ENCODE measurements around the gene DNAJC16.

Gene DNAJC16

DNA sequence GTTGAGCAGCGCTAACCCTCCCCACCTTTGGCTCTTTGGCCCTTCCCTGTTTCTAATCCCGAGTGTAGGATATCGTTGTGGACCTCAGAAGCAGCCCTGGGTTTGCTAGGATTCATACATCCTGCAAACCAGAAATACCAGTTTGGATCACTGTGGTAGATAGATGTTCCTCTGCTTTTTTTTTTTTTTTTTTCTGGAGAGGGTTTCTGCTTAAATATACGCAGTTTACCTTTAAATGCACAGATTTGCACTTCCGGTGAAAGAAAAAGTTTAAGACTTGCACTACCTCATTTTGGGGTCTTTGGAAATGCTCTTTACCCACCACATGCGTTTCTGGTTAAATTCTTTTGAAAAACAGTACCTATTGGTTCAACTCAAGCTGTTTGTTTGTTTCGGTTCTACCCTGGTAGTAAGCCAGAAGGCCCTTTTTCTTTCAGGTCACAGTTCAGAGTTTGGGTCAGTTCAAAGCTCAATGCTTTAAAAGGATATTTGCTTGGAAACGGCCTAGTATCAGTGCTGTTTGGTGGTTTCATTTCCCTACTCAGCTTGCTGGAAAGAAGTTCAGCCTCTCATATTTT lies 91.5 kb downstream of the DNAJC16 start:
- peak overlapping the region; percentile 96 for H3K4me3 ChIP-seq (replicated peaks in 1 of 2; ENCODE audit: low read depth in 2 of 2, low read length in 2 of 2)
- TF ChIP-seq, protein P1, sequence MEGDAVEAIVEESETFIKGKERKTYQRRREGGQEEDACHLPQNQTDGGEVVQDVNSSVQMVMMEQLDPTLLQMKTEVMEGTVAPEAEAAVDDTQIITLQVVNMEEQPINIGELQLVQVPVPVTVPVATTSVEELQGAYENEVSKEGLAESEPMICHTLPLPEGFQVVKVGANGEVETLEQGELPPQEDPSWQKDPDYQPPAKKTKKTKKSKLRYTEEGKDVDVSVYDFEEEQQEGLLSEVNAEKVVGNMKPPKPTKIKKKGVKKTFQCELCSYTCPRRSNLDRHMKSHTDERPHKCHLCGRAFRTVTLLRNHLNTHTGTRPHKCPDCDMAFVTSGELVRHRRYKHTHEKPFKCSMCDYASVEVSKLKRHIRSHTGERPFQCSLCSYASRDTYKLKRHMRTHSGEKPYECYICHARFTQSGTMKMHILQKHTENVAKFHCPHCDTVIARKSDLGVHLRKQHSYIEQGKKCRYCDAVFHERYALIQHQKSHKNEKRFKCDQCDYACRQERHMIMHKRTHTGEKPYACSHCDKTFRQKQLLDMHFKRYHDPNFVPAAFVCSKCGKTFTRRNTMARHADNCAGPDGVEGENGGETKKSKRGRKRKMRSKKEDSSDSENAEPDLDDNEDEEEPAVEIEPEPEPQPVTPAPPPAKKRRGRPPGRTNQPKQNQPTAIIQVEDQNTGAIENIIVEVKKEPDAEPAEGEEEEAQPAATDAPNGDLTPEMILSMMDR (IDR thresholded peaks at IDR 0.05; ENCODE audit: low read depth, low read length) = no peak
- peak; percentile 17 to 24 for DNase-seq (ENCODE audit: low read depth in 2 of 2)

DNA sequence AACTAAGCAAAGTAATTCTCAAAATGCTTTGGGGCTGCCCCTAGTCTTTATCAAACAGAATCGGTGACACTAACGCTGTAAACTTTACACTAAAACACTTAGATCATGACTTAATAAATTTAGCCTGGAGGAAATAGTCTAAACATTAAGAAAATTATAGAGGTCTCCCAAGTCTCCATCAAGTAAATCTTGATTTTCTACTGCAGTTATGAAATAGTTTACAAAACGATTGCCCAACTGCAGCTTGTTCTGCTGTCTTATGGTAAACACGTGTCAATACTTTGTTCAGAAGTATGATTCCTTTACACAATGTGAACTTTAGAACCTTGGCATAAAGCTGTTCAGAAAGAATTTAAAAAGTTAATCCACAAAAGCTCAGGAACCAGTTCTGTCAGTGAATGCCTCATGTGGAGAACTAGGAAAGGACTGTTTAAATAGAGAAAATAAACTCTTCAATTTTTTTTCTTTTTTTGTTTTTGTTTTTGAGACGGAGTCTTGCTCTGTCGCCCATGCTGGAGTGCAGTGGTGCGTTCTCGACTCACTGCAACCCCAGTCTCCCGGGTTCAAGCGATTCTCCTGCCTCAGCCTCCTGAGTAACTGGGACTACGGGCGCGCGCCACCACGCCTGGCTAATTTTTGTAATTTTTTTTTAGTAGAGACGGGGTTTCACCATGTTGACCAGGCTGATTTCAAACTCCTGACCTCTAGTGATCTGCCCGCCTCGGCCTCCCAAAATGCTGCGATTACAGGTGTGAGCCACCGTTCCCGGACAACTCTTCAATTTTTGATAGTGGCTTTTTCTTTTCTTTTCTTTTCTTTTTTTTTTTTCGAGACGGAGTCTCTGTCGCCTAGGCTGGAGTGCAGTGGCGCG lies 92.2 kb downstream of the DNAJC16 start:
- H3K4me3 ChIP-seq (replicated peaks in 1 of 2; ENCODE audit: low read depth in 2 of 2, low read length in 2 of 2) = peak overlapping the region; percentile 96
- TF ChIP-seq, protein P1 (IDR thresholded peaks at IDR 0.05; ENCODE audit: low read depth, low read length) = no peak
- peak; percentile 74 to 75 for DNase-seq (ENCODE audit: low read depth in 2 of 2)

DNA sequence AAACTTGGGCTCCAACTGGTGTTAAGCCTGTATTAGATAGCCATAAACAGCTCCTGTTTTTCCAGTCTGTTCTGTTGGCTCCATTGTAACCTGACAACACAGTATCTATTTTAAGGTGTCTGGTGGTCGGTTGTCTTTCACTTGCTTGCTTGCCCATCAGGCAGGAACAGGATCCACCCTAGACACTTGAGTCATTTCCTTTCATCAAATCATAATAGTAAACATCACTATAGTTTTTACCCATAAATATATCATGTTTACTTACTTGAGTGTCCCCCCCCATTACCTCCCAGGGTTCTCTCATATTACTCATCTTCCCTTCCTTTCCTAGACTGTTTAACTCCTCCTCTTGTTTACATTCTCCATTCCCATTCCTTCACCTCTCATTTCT lies 93.5 kb downstream of the DNAJC16 start:
- no peak overlapping the region for H3K4me3 ChIP-seq (replicated peaks in 1 of 2; ENCODE audit: low read depth in 2 of 2, low read length in 2 of 2)
- TF ChIP-seq, protein P1 (IDR thresholded peaks at IDR 0.05; ENCODE audit: low read depth, low read length) = no peak
- DNase-seq (ENCODE audit: low read depth in 2 of 2) = peak; percentile 44 to 73

DNA sequence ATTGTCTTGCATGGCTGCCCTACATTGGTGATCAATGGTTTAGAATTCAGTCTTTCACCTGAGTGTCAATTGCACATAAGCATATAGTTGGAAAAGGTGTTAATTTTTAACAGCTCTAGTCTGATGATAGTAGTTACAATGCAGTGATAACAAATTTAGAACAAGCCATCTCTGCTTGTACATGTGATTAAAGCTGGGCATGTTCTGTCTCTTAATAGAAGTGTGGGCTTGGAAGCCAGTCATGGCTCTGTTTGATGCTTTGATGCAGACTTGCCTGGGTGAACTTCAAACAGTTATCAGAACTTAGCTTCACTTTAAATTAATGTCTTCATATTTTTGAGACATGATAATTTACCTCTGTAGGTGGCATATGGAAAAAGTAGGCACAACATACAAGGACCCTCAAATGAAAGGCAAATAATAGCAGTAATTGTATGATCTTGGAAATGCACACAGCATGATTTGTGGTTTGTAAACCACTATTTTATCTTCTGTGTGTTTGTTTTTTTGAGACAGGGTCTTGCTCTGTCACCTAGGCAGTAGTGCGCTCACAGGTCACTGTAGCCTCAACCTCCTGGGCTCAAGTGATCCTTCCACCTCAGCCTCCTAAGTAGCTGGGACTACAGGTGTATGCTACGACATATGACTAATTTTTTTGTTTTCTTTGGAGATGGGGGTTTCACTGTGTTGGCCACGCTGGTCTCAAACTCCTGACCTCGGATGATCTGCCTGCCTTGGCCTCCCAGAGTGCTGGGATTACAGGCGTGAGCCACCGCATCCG lies 94.4 kb downstream of the DNAJC16 start:
- TF ChIP-seq, protein P1 (IDR thresholded peaks at IDR 0.05; ENCODE audit: low read depth, low read length) = no peak
- no peak for DNase-seq (ENCODE audit: low read depth in 2 of 2)
- no peak overlapping the region for H3K4me3 ChIP-seq (replicated peaks in 1 of 2; ENCODE audit: low read depth in 2 of 2, low read length in 2 of 2)

DNA sequence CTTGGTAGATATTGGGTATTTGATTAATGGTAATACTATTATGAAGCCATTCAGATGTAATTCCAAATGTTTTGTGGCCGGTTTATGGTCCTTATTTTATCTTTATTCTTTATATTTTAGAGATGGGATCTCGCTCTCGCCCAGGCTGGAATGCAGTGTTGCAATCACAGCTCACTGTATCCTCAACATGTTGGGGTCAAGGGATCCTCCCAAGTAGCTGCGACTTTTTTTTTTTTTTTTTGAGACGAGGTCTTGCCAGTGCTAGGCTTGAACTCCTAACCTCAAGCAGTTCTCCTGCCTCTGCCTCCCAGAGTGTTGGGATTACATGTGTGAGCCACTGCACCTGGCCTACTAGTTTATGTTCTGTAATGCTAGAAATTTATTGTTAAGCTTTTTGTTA lies 95.3 kb downstream of the DNAJC16 start:
- H3K4me3 ChIP-seq (replicated peaks in 1 of 2; ENCODE audit: low read depth in 2 of 2, low read length in 2 of 2) = no peak overlapping the region
- peak in 1 of 2 donors; percentile 24 for DNase-seq (ENCODE audit: low read depth in 2 of 2)
- TF ChIP-seq, protein P1 (IDR thresholded peaks at IDR 0.05; ENCODE audit: low read depth, low read length) = no peak

DNA sequence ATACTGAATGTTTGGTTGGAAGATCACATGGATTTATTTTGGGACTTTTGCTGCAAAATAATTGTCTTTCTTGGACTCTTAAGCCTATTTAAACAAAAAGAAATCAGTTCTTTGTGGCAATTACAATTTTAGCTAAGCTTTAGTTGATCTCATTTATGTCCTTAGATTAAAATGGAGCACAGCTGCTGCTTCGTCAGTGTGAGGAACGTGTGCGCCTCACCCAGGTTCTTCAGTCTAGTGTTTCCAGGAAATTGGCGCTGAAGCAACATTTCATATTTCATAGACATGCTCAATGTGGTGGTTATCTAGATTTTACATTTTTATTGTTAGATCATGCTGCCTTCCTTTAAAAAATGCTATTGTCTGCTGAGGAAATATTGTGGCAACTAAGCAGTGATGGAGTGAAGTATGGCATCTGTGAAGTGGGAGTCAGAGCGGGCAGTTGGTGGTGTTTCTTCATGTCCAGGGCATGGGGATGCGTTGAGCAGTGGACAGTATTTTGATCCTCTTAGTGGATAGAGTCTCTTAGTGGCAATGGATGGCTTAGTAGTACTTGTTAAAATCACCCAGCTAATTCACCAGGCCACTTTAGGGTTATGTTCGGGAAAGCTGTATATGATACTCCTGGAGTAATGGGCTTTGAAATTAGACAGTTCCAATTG lies 96.2 kb downstream of the DNAJC16 start:
- H3K4me3 ChIP-seq (replicated peaks in 1 of 2; ENCODE audit: low read depth in 2 of 2, low read length in 2 of 2) = no peak overlapping the region
- no peak for DNase-seq (ENCODE audit: low read depth in 2 of 2)
- TF ChIP-seq, protein P1 (IDR thresholded peaks at IDR 0.05; ENCODE audit: low read depth, low read length) = no peak
